IMR-90 (cell line): Measurements from ENCODE around the gene TMCO1. TPM values are rescaled to one million over a fixed set of nuclear protein-coding genes. Genes with fewer than 3 reads are reported as not detected.

Experiments used
- ATAC-seq: fragments of 200-7000 bp; cut with Tn5 transposase; 2 replicates; pipeline ENCODE4 v1.9.1; 2020; ENCODE audit warnings: low read depth, mild to moderate bottlenecking, moderate library complexity
- BruUV-seq: library from RNA; stranded (reverse); fragments of 400-500 nt; replicated peaks from 2 replicates; lab custom pipeline; 2021; lab: Mats Ljungman, UMichigan
- CTCF ChIA-PET: fragments of 300-600 bp; formaldehyde crosslinking; extraction: SDS; loops from one replicate; lab custom pipeline; 2021; ENCODE audit warnings: antibody characterized with exemption; lab: Yijun Ruan, JAX
- POLR2A ChIA-PET: fragments of 300-600 bp; sonication (Branson Sonifier 250); formaldehyde crosslinking; loops from one replicate; lab custom pipeline; 2022; ENCODE audit warnings: antibody characterized with exemption; ENCODE audit not compliant: unreplicated experiment; lab: Charles Lee
- DNase-seq: peaks from one replicate; pipeline ENCODE4 v3.0.0; 2013
- H2AFZ ChIP-seq: replicated peaks from 2 replicates; pipeline ENCODE3; 2013; ENCODE audit warnings: low read length, mild to moderate bottlenecking; ENCODE audit not compliant: poor library complexity
- H2AK5ac ChIP-seq: 2 replicates; pipeline ENCODE4 v1.6.1; 2013; ENCODE audit warnings: low read depth, low read length, inconsistent platforms
- H2AK9ac ChIP-seq: replicated peaks from 2 replicates; pipeline ENCODE3; 2013; ENCODE audit warnings: mild to moderate bottlenecking, low read depth, low read length, moderate library complexity; ENCODE audit not compliant: poor library complexity
- H2BK120ac ChIP-seq: 2 replicates; pipeline ENCODE4 v1.6.1; 2013; ENCODE audit warnings: low read depth, low read length, inconsistent platforms
- H2BK15ac ChIP-seq: 3 replicates; pipeline ENCODE4 v1.6.1; 2013; ENCODE audit warnings: low read depth, low read length, inconsistent platforms
- H2BK20ac ChIP-seq: 2 replicates; pipeline ENCODE4 v1.6.1; 2013; ENCODE audit warnings: low read depth, mild to moderate bottlenecking, inconsistent platforms, low read length, moderate library complexity
- H2BK5ac ChIP-seq: 2 replicates; pipeline ENCODE4 v1.6.1; 2013; ENCODE audit warnings: mild to moderate bottlenecking, low read depth, low read length, inconsistent platforms; ENCODE audit not compliant: poor library complexity, severe bottlenecking
- H3K14ac ChIP-seq: replicated peaks from 2 replicates; pipeline ENCODE4 v1.6.1; 2013; ENCODE audit warnings: low read depth, low read length, inconsistent platforms
- H3K18ac ChIP-seq: 2 replicates; pipeline ENCODE4 v1.6.1; 2013; ENCODE audit warnings: low read depth, low read length, control low read depth
- H3K23ac ChIP-seq: 2 replicates; pipeline ENCODE4 v1.6.1; 2013; ENCODE audit warnings: low read depth, low read length, inconsistent platforms
- H3K27ac ChIP-seq: 2 replicates; pipeline ENCODE4 v1.5.1; 2013; ENCODE audit warnings: mild to moderate bottlenecking, control low read depth, low read length; ENCODE audit not compliant: insufficient read depth
- H3K27me3 ChIP-seq: 2 replicates; pipeline ENCODE4 v1.6.1; 2013; ENCODE audit warnings: low read length; ENCODE audit not compliant: control insufficient read depth, insufficient read depth
- H3K36me3 ChIP-seq: 2 replicates; pipeline ENCODE4 v1.6.1; 2013; ENCODE audit warnings: low read length, mixed read lengths; ENCODE audit not compliant: control insufficient read depth, insufficient read depth
- H3K4ac ChIP-seq: 2 replicates; pipeline ENCODE4 v1.6.1; 2013; ENCODE audit warnings: low read depth, low read length, inconsistent platforms
- H3K4me1 ChIP-seq: 2 replicates; pipeline ENCODE4 v1.6.1; 2013; ENCODE audit warnings: low read length, mixed read lengths; ENCODE audit not compliant: control insufficient read depth, insufficient read depth
- H3K4me2 ChIP-seq: 2 replicates; pipeline ENCODE4 v1.6.1; 2013; ENCODE audit warnings: low read depth, mild to moderate bottlenecking, control low read depth, low read length, moderate library complexity
- H3K4me3 ChIP-seq: 2 replicates; pipeline ENCODE4 v1.5.1; 2013; ENCODE audit warnings: low read depth, mild to moderate bottlenecking, control low read depth, low read length, moderate library complexity; ENCODE audit not compliant: insufficient read depth
- H3K56ac ChIP-seq: 2 replicates; pipeline ENCODE4 v1.6.1; 2013; ENCODE audit warnings: low read length, inconsistent platforms; ENCODE audit not compliant: insufficient read depth; ENCODE audit errors: extremely low read depth
- H3K79me1 ChIP-seq, 2 experiments: 2 replicates each; pipeline ENCODE4 v1.6.1; 2013; ENCODE audit warnings: low read length in 2 of 2, inconsistent platforms in 1 of 2, low read depth in 1 of 2
- H3K9ac ChIP-seq: 2 replicates; pipeline ENCODE4 v1.6.1; 2013; ENCODE audit warnings: low read depth, low read length, control low read depth
- H3K9me1 ChIP-seq: 2 replicates; pipeline ENCODE4 v1.6.1; 2013; ENCODE audit warnings: low read length, inconsistent platforms; ENCODE audit not compliant: insufficient read depth
- H3K9me3 ChIP-seq: 2 replicates; pipeline ENCODE4 v1.6.1; 2013; ENCODE audit warnings: low read length; ENCODE audit not compliant: control insufficient read depth, insufficient read depth
- H4K20me1 ChIP-seq: 2 replicates; pipeline ENCODE4 v1.6.1; 2013; ENCODE audit warnings: low read length, inconsistent platforms; ENCODE audit not compliant: insufficient read depth
- H4K5ac ChIP-seq: 2 replicates; pipeline ENCODE4 v1.6.1; 2013; ENCODE audit warnings: mild to moderate bottlenecking, low read depth, low read length, control low read depth
- H4K8ac ChIP-seq, 2 experiments: 2 replicates each; pipeline ENCODE4 v1.6.1; 2013; ENCODE audit warnings: low read depth in 2 of 2, low read length in 2 of 2, control low read depth in 1 of 2, inconsistent platforms in 1 of 2
- H4K91ac ChIP-seq: 2 replicates; pipeline ENCODE4 v1.6.1; 2013; ENCODE audit warnings: low read depth, low read length, inconsistent platforms; ENCODE audit not compliant: insufficient read depth
- BHLHE40 ChIP-seq: fragments of 150-350 bp; IDR thresholded peaks from 2 replicates; pipeline ENCODE4 v1.6.1; 2016; ENCODE audit warnings: mild to moderate bottlenecking, low read depth, low read length
- CEBPB ChIP-seq: IDR thresholded peaks from 2 replicates; pipeline ENCODE4 v1.6.1; 2012; ENCODE audit warnings: low read depth, low read length, improper control_type of control experiment
- CHD1 ChIP-seq: IDR thresholded peaks from 2 replicates; pipeline ENCODE4 v1.6.1; 2012; ENCODE audit warnings: low read depth, low read length, improper control_type of control experiment
- ELK1 ChIP-seq: fragments of 150-350 bp; IDR thresholded peaks from 2 replicates; pipeline ENCODE4 v1.6.1; 2016; ENCODE audit warnings: low read depth, mild to moderate bottlenecking, low read length, moderate library complexity, borderline replicate concordance
- FOS ChIP-seq: fragments of 150-350 bp; IDR thresholded peaks from 2 replicates; pipeline ENCODE4 v1.6.1; 2016; ENCODE audit warnings: low read depth, low read length
- MAFK ChIP-seq: IDR thresholded peaks from 2 replicates; pipeline ENCODE4 v1.6.1; 2012; ENCODE audit warnings: low read depth, low read length, improper control_type of control experiment
- MAZ ChIP-seq: IDR thresholded peaks from 2 replicates; pipeline ENCODE4 v1.6.1; 2012; ENCODE audit warnings: low read depth, mild to moderate bottlenecking, low read length, improper control_type of control experiment, moderate library complexity, borderline replicate concordance
- MXI1 ChIP-seq: IDR thresholded peaks from 2 replicates; pipeline ENCODE4 v1.6.1; 2012; ENCODE audit warnings: low read depth, mild to moderate bottlenecking, low read length, moderate library complexity, borderline replicate concordance
- NFE2L2 ChIP-seq: fragments of 150-350 bp; IDR thresholded peaks from 2 replicates; pipeline ENCODE4 v1.6.1; 2016; ENCODE audit warnings: low read depth, mild to moderate bottlenecking, low read length
- POLR2A ChIP-seq: IDR thresholded peaks from 2 replicates; pipeline ENCODE4 v1.6.1; 2012; ENCODE audit warnings: mild to moderate bottlenecking, low read depth, low read length
- RAD21 ChIP-seq: IDR thresholded peaks from 2 replicates; pipeline ENCODE4 v1.6.1; 2012; ENCODE audit warnings: low read length, improper control_type of control experiment
- RFX5 ChIP-seq: IDR thresholded peaks from 2 replicates; pipeline ENCODE4 v1.8.0; 2012; ENCODE audit warnings: low read depth, mild to moderate bottlenecking, low read length, moderate library complexity
- SMC3 ChIP-seq: fragments of 150-350 bp; IDR thresholded peaks from 2 replicates; pipeline ENCODE4 v1.6.1; 2016; ENCODE audit warnings: low read depth, mild to moderate bottlenecking, antibody characterized with exemption, low read length, moderate library complexity
- WGBS, 2 experiments: methylation state at CpG; one replicate each; pipeline versions ENCODE4 v1.1.5 to v1.1.7; 2013; ENCODE audit warnings: missing lambda C conversion rate in 2 of 2; ENCODE audit not compliant: insufficient read length in 1 of 2; ENCODE audit errors: extremely low coverage in 2 of 2; 5-methylcytosine and 5-hydroxymethylcytosine counted together
- dilution Hi-C: fragments of 300-500 bp; cut with HindIII; formaldehyde crosslinking; loops from one replicate; pipeline ENCODE4 v1.14.3; 2018; ENCODE audit warnings: low sequenced_read_pairs; ENCODE audit not compliant: unreplicated experiment
- in situ Hi-C: fragments of 300-500 bp; cut with MboI; formaldehyde crosslinking; loops from 3 replicates; pipeline ENCODE4 v1.14.3; 2019; ENCODE audit warnings: low sequenced_read_pairs, inconsistent platforms, mixed read lengths
- intact Hi-C: fragments of 100-400 bp; cut with micrococcal nuclease; formaldehyde crosslinking; loops from 2 replicates; pipeline ENCODE4 v1.10.0; 2022
- polyA plus RNA-seq, 3 experiments: library from polyadenylated mRNA; depleted of rRNA; stranded (reverse); fragments of >200 nt; gene quantifications; 2 replicates each; pipeline ENCODE4 v1.2.3, GENCODE V29; 2012; ENCODE audit warnings: low replicate concordance in 1 of 3
- total RNA-seq: library from RNA; depleted of rRNA; stranded (reverse); fragments of >200 nt; gene quantifications from 2 replicates; pipeline ENCODE4 v1.2.3, GENCODE V29; 2012
- TF ChIP-seq, protein P1 (sequence below): conservative IDR thresholded peaks from 2 replicates; pipeline ENCODE4 v1.5.1; 2012; ENCODE audit warnings: mild to moderate bottlenecking, low read depth, low read length, improper control_type of control experiment
- TF ChIP-seq, protein P2 (sequence below): fragments of 150-350 bp; IDR thresholded peaks from 2 replicates; pipeline ENCODE4 v1.6.1; 2017; ENCODE audit warnings: mild to moderate bottlenecking, antibody characterized with exemption, low read length, low read depth

The TMCO1 gene
- total and polyA plus RNA-seq, 2 of the 4 experiments (the other 2 are of a cell fraction): 86.4 to 113 TPM

DNA sequence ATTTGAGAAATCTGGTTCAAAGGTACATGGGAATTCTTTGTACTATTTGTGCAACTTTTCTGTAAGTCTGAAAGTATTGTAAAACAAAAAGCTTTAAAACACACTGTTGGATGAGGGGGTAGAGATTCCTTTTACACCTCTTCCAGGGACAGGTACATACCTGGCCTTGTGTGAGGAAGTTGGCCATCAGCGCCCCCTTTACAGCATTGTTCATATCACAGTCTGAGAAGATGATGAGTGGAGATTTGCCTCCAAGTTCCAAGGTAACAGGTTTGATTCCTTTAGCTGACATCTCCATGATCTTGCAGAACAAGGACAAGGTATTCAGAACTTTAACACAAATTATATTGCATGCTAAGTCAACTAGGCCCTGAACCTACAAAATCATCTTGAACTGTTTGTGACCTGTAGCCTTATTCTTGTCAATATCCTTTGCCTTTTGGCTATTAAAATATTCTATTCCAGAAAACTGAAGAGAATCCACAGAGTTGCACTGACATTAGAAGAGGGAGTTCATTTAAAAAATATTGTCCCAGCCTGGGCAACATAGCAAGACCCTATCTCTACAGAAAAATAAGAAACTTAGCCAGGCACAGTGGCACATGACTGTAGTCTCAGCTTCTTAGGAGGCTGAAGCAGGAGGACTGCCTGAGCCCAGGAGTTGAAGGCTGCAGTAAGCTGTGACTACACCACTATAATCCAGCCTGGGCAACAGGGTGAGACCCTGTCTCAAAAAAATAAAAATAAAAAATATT, 89.2 kb downstream of the TMCO1 start:
- DNase-seq (no peak), ATAC-seq (no peak)
- Histone ChIP-seq H2AK5ac (no peak overlapping the region), H3K56ac (no peak overlapping the region), H3K36me3 (peaks cover 32% of the 10 kb centered on the region), H3K14ac (no peak overlapping the region), H3K27me3 (no peaks in the 10 kb centered on the region), H3K27ac (no peak overlapping the region), H2AFZ (no peak overlapping the region), H3K9me1 (no peaks in the 10 kb centered on the region; the same call in 1 of the 2 replicates), H2BK15ac (no peak overlapping the region), H3K4me1 (no peaks in the 10 kb centered on the region), H2BK5ac (no peak overlapping the region), H3K23ac (no peak overlapping the region), H4K8ac (no peak overlapping the region), H3K4me3 (no peak overlapping the region), H4K91ac (no peak overlapping the region), H3K9ac (no peak overlapping the region), H2BK120ac (no peak overlapping the region), H3K79me1 (peaks cover 14 to 20% of the 10 kb centered on the region in 2 experiments; a peak in 3 of 4 replicates), H3K18ac (no peak overlapping the region), H3K9me3 (no peaks in the 10 kb centered on the region), H4K5ac (no peak overlapping the region), H3K4ac (no peak overlapping the region), H2BK20ac (no peak overlapping the region), H2AK9ac (no peak overlapping the region), H4K20me1 (no peaks in the 10 kb centered on the region), H3K4me2 (no peak overlapping the region)
- WGBS, 2 experiments: no CpG with 5 or more reads among the region's 1 CpG
- ChIA-PET CTCF (interaction anchor here (0.6 kb wide), 1 partner anchor 64 kb away, joined by 4 read pairs; no protein-coding TSS in a partner anchor), POLR2A (no interaction called here)
- dilution Hi-C loops (no loop called here), in situ Hi-C loops (no loop called here), intact Hi-C loops (no loop called here)
- BruUV-seq: no TSS peak
- no peak for TF ChIP-seq CHD1
- TF ChIP-seq POLR2A: no peak
- TF ChIP-seq FOS: no peak
- TF ChIP-seq CEBPB: no peak
- TF ChIP-seq MAFK: no peak
- TF ChIP-seq BHLHE40: no peak
- no peak for TF ChIP-seq RFX5
- TF ChIP-seq, protein P1, sequence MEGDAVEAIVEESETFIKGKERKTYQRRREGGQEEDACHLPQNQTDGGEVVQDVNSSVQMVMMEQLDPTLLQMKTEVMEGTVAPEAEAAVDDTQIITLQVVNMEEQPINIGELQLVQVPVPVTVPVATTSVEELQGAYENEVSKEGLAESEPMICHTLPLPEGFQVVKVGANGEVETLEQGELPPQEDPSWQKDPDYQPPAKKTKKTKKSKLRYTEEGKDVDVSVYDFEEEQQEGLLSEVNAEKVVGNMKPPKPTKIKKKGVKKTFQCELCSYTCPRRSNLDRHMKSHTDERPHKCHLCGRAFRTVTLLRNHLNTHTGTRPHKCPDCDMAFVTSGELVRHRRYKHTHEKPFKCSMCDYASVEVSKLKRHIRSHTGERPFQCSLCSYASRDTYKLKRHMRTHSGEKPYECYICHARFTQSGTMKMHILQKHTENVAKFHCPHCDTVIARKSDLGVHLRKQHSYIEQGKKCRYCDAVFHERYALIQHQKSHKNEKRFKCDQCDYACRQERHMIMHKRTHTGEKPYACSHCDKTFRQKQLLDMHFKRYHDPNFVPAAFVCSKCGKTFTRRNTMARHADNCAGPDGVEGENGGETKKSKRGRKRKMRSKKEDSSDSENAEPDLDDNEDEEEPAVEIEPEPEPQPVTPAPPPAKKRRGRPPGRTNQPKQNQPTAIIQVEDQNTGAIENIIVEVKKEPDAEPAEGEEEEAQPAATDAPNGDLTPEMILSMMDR: no peak
- no peak for TF ChIP-seq MXI1
- TF ChIP-seq, protein P2, sequence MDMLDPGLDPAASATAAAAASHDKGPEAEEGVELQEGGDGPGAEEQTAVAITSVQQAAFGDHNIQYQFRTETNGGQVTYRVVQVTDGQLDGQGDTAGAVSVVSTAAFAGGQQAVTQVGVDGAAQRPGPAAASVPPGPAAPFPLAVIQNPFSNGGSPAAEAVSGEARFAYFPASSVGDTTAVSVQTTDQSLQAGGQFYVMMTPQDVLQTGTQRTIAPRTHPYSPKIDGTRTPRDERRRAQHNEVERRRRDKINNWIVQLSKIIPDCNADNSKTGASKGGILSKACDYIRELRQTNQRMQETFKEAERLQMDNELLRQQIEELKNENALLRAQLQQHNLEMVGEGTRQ: no peak
- no peak for TF ChIP-seq SMC3
- TF ChIP-seq RAD21: no peak
- TF ChIP-seq NFE2L2: no peak
- TF ChIP-seq ELK1: no peak
- no peak for TF ChIP-seq MAZ
